Hepatic stellate cell (primary cell): ENCODE measurements around the gene SORCS2.
A peak's percentile ranks its signal among the peaks of the same experiment; 100 is the strongest.

Experiments
- DNase-seq: peaks from one replicate; pipeline ENCODE4 v3.0.0; 2011; ENCODE audit warnings: low spot score

The SORCS2 gene

GRCh38 chr4:7247521-7247920 lies 55.2 kb downstream of the SORCS2 start:
- DNase-seq: no peak

GRCh38 chr4:7247946-7248345 lies 55.6 kb downstream of the SORCS2 start:
- DNase-seq: no peak

GRCh38 chr4:7248857-7249256 lies 56.5 kb downstream of the SORCS2 start:
- DNase-seq: no peak

- DNase-seq: no peak
These were observed 59.0 kb downstream of the SORCS2 start for GRCh38 chr4:7251321-7251720.

GRCh38 chr4:7252051-7252450 lies 59.7 kb downstream of the SORCS2 start:
- DNase-seq: no peak

GRCh38 chr4:7252510-7253340 lies 60.4 kb downstream of the SORCS2 start:
- DNase-seq: no peak

GRCh38 chr4:7253341-7253700 lies 61.0 kb downstream of the SORCS2 start:
- no peak for DNase-seq

GRCh38 chr4:7253837-7254236 lies 61.5 kb downstream of the SORCS2 start:
- no peak for DNase-seq

GRCh38 chr4:7254736-7255487 lies 62.6 kb downstream of the SORCS2 start:
- peak; percentile 70 for DNase-seq

GRCh38 chr4:7255488-7255881 lies 63.1 kb downstream of the SORCS2 start:
- DNase-seq: no peak

GRCh38 chr4:7255996-7256395 lies 63.7 kb downstream of the SORCS2 start:
- no peak for DNase-seq

- DNase-seq: no peak
These were observed 64.9 kb downstream of the SORCS2 start for GRCh38 chr4:7256984-7257810.

GRCh38 chr4:7259039-7259438 lies 66.7 kb downstream of the SORCS2 start:
- DNase-seq: no peak

- DNase-seq: no peak
These were observed 68.2 kb downstream of the SORCS2 start for GRCh38 chr4:7260569-7260968.

GRCh38 chr4:7261087-7261486 lies 68.7 kb downstream of the SORCS2 start:
- no peak for DNase-seq

- no peak for DNase-seq
These were observed 69.2 kb downstream of the SORCS2 start for GRCh38 chr4:7261536-7261935.

GRCh38 chr4:7262134-7262533 lies 69.8 kb downstream of the SORCS2 start:
- no peak for DNase-seq

- DNase-seq: no peak
These were observed 70.8 kb downstream of the SORCS2 start for GRCh38 chr4:7263166-7263565.

GRCh38 chr4:7264694-7265093 lies 72.4 kb downstream of the SORCS2 start:
- no peak for DNase-seq

GRCh38 chr4:7266525-7267292 lies 74.4 kb downstream of the SORCS2 start:
- DNase-seq: peak; percentile 86

- no peak for DNase-seq
These were observed 75.5 kb downstream of the SORCS2 start for GRCh38 chr4:7267829-7268228.

- DNase-seq: no peak
These were observed 76.6 kb downstream of the SORCS2 start for GRCh38 chr4:7268941-7269340.
